Measurements from ENCODE around the gene GPR139. TPM values are rescaled to one million over a fixed set of nuclear protein-coding genes. Genes with fewer than 3 reads are reported as not detected.
A peak's percentile ranks its signal among the peaks of the same experiment; 100 is the strongest.

The GPR139 gene
- total and polyA plus RNA-seq, 12 donors: not detected

DNA sequence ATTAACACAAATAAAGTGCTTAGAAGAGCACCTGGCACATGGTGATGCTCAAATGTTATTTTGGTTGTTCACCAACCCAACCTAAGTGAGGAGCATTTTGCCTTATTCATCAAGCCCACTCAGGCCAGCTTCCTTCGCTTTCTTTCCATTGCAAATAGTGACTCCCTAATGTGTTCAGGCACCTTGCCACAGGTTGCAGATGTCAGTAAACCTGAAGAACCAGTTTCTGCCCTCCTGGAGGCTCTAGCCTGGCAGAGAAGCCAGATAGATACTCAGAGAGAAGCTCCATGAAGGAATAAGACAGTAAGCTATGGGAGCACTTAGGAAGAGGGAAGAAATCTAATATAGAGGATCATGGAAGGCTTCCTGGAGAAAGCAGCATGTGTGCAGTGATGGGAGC, 23.9 kb downstream of the GPR139 start:
- Histone ChIP-seq H3K4me3 (no peak overlapping the region), H3K27ac (no peak overlapping the region), H3K27me3 (no peaks in the 10 kb centered on the region), H3K9me3 (replicated peaks in 1 of 3) (no peaks in the 10 kb centered on the region), H3K36me3 (replicated peaks in 1 of 2) (no peaks in the 10 kb centered on the region), H3K4me1 (replicated peaks in 1 of 2) (no peaks in the 10 kb centered on the region)
- WGBS, 4 donors: 45 to 58% (median 52%) methylated on average over 1 of the region's 1 CpG
- intact Hi-C loops (cut with DNase I): no loop called here
- DNase-seq: no peak
- no peak for TF ChIP-seq CTCF (IDR thresholded peaks at IDR 0.05)
- no peak for TF ChIP-seq POLR2A (IDR thresholded peaks at IDR 0.05)

DNA sequence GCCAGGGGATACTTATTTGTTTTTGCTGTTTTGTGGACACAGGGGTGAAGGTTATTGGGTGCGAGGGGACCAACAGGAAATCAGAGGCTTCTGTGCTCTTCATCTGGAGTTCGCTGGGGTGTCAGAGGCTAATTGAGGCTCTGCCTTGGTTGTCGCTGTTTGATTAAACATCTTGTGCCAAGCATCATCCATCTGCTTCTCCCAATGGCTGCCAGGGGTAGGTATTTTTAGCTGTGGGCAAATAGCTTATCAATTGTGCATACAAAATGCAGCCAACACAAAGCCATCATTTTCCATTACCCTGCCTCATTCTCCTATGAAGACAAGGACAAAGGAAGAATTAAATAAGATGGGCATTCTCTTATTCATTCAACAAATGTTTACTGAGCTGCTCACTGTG, 27.8 kb downstream of the GPR139 start:
- no peak for DNase-seq
- no peak overlapping the region for H3K4me3 ChIP-seq
- H3K36me3 ChIP-seq (replicated peaks in 1 of 2): no peaks in the 10 kb centered on the region
- H3K9me3 ChIP-seq (replicated peaks in 1 of 3): no peaks in the 10 kb centered on the region
- no peaks in the 10 kb centered on the region for H3K4me1 ChIP-seq (replicated peaks in 1 of 2)
- intact Hi-C loops (cut with DNase I): no loop called here
- no peak overlapping the region for H3K27ac ChIP-seq
- H3K27me3 ChIP-seq: no peaks in the 10 kb centered on the region
- 65 to 74% (median 67%) methylated on average over 3 of the region's 3 CpGs for WGBS, 4 donors
- TF ChIP-seq POLR2A (IDR thresholded peaks at IDR 0.05): no peak
- TF ChIP-seq CTCF (IDR thresholded peaks at IDR 0.05): no peak

GRCh38 chr16:20042848-20043247, 30.8 kb downstream of the GPR139 start:
- Histone ChIP-seq H3K4me3 (no peak overlapping the region), H3K36me3 (replicated peaks in 1 of 2) (no peaks in the 10 kb centered on the region), H3K27me3 (no peaks in the 10 kb centered on the region), H3K9me3 (replicated peaks in 1 of 3) (no peaks in the 10 kb centered on the region), H3K27ac (no peak overlapping the region), H3K4me1 (replicated peaks in 1 of 2) (no peaks in the 10 kb centered on the region)
- 45 to 60% (median 53%) methylated on average over 2 of the region's 2 CpGs for whole genome bisulfite sequencing, 4 donors
- intact Hi-C loops (cut with DNase I): no loop called here
- peak in 5 of 7 donors; percentile 22 to 46 (median 32) for DNase-seq
- TF ChIP-seq CTCF (IDR thresholded peaks at IDR 0.05) (no peak), POLR2A (IDR thresholded peaks at IDR 0.05) (no peak)

- H3K4me3 ChIP-seq: no peak overlapping the region
- H3K27me3 ChIP-seq: no peaks in the 10 kb centered on the region
- no peaks in the 10 kb centered on the region for H3K9me3 ChIP-seq (replicated peaks in 1 of 3)
- no peak overlapping the region for H3K27ac ChIP-seq
- WGBS, 4 donors: 78 to 85% (median 80%) methylated on average over 4 of the region's 4 CpGs
- TF ChIP-seq CTCF (IDR thresholded peaks at IDR 0.05) (no peak), POLR2A (IDR thresholded peaks at IDR 0.05) (no peak)
- intact Hi-C loops (cut with DNase I): no loop called here
- no peaks in the 10 kb centered on the region for H3K36me3 ChIP-seq (replicated peaks in 1 of 2)
- no peaks in the 10 kb centered on the region for H3K4me1 ChIP-seq (replicated peaks in 1 of 2)
- DNase-seq: no peak
Observed at GRCh38 chr16:20041924-20042596, 31.6 kb downstream of the GPR139 start.

All from adrenal gland (tissue), 12 donors.